Measurements from ENCODE around the gene PCNX1.

PCNX1 gene

GRCh38 chr14:70890826-70891659 lies 16.2 kb upstream of the PCNX1 start:
- TF ChIP-seq ISL1 (CRISPR knock-in tag; IDR thresholded peaks at IDR 0.05) = peak; percentile 54; the same call in 1 of the 2 replicates
- no peak for TF ChIP-seq RARB (CRISPR knock-in tag; IDR thresholded peaks at IDR 0.05)
- ATAC-seq = peak; percentile 9; the same call in 1 of the 3 replicates

GRCh38 chr14:70891737-70892136 lies 15.5 kb upstream of the PCNX1 start:
- TF ChIP-seq TCF4 (CRISPR knock-in tag; IDR thresholded peaks at IDR 0.05; ENCODE audit: borderline replicate concordance) (no peak), ZFP3 (CRISPR knock-in tag; IDR thresholded peaks at IDR 0.05) (no peak), CSDC2 (CRISPR knock-in tag; IDR thresholded peaks at IDR 0.05) (no peak), OSR1 (CRISPR knock-in tag; IDR thresholded peaks at IDR 0.05) (no peak), ZFP30 (CRISPR knock-in tag; IDR thresholded peaks at IDR 0.05) (no peak), ZC3H10 (CRISPR knock-in tag; IDR thresholded peaks at IDR 0.05) (no peak), POU6F1 (CRISPR knock-in tag; IDR thresholded peaks at IDR 0.05; ENCODE audit: borderline replicate concordance, low read depth) (no peak), ISL1 (CRISPR knock-in tag; IDR thresholded peaks at IDR 0.05) (no peak), ZNF70 (CRISPR knock-in tag; IDR thresholded peaks at IDR 0.05) (no peak), RARB (CRISPR knock-in tag; IDR thresholded peaks at IDR 0.05) (no peak), GLIS3 (CRISPR knock-in tag; IDR thresholded peaks at IDR 0.05) (no peak), TSHZ2 (CRISPR knock-in tag; IDR thresholded peaks at IDR 0.05) (no peak)
- no peak for ATAC-seq

GRCh38 chr14:70893062-70893845 lies 14.0 kb upstream of the PCNX1 start:
- no peak for ATAC-seq
- TF ChIP-seq RARB (CRISPR knock-in tag; IDR thresholded peaks at IDR 0.05) (no peak), TOX (CRISPR knock-in tag; IDR thresholded peaks at IDR 0.05; ENCODE audit: borderline replicate concordance) (no peak), PPARA (CRISPR knock-in tag; IDR thresholded peaks at IDR 0.05; ENCODE audit: borderline replicate concordance) (no peak), SNAI2 (CRISPR knock-in tag; IDR thresholded peaks at IDR 0.05) (no peak), ZFP30 (CRISPR knock-in tag; IDR thresholded peaks at IDR 0.05) (no peak), OSR1 (CRISPR knock-in tag; IDR thresholded peaks at IDR 0.05) (no peak), BACH2 (CRISPR knock-in tag; IDR thresholded peaks at IDR 0.05; ENCODE audit: borderline replicate concordance) (no peak), CSDC2 (CRISPR knock-in tag; IDR thresholded peaks at IDR 0.05) (no peak), ISL1 (CRISPR knock-in tag; IDR thresholded peaks at IDR 0.05) (no peak)

- TF ChIP-seq ZC3H10 (CRISPR knock-in tag; IDR thresholded peaks at IDR 0.05) = no peak
- TF ChIP-seq CSRNP3 (CRISPR knock-in tag; IDR thresholded peaks at IDR 0.05) = no peak
- TF ChIP-seq POU6F1 (CRISPR knock-in tag; IDR thresholded peaks at IDR 0.05; ENCODE audit: borderline replicate concordance, low read depth) = no peak
- TF ChIP-seq CREB5 (CRISPR knock-in tag; IDR thresholded peaks at IDR 0.05; ENCODE audit: low read depth) = no peak
- TF ChIP-seq OSR1 (CRISPR knock-in tag; IDR thresholded peaks at IDR 0.05) = no peak
- no peak for TF ChIP-seq ZFP30 (CRISPR knock-in tag; IDR thresholded peaks at IDR 0.05)
- TF ChIP-seq ESRRG (CRISPR knock-in tag; IDR thresholded peaks at IDR 0.05) = no peak
- TF ChIP-seq GLIS3 (CRISPR knock-in tag; IDR thresholded peaks at IDR 0.05) = no peak
- TF ChIP-seq ISL1 (CRISPR knock-in tag; IDR thresholded peaks at IDR 0.05) = no peak
- no peak for TF ChIP-seq RARB (CRISPR knock-in tag; IDR thresholded peaks at IDR 0.05)
- no peak for TF ChIP-seq ZNF8 (CRISPR knock-in tag; IDR thresholded peaks at IDR 0.05)
- no peak for ATAC-seq
Measured at GRCh38 chr14:70893858-70894291, 13.4 kb upstream of the PCNX1 start.

Data from SK-N-SH treated with all-trans-retinoic acid at 6 μM for 48 hours (cell line).